ENCODE measurements around the gene ZNF576.
"Not testable (repeated sequence)": the region's sequence is repeated elsewhere in the genome, so short reads cannot be mapped to it uniquely, and the experiment has no call there.

The ZNF576 gene

GRCh38 chr19:43600326-43600725 is 3.9 kb downstream of the ZNF576 start:
- DNase-seq: not testable (repeated sequence)

GRCh38 chr19:43605875-43606568 is 9.6 kb downstream of the ZNF576 start:
- no peak for DNase-seq

- DNase-seq: no peak
Observed at GRCh38 chr19:43606569-43607229, 10.3 kb downstream of the ZNF576 start.

GRCh38 chr19:43607238-43608205 is 11.1 kb downstream of the ZNF576 start:
- DNase-seq: no peak

GRCh38 chr19:43609872-43610271 is 13.5 kb downstream of the ZNF576 start:
- DNase-seq: no peak

- DNase-seq: no peak
Observed at GRCh38 chr19:43610493-43610892, 14.1 kb downstream of the ZNF576 start.

- no peak for DNase-seq
Observed at GRCh38 chr19:43611788-43612187, 15.4 kb downstream of the ZNF576 start, which contains the start of gene SRRM5. Gene SRRM5, plus strand, starts transcription at chr19:43612088. Its CDS starts 34 bp downstream, at chr19:43612122.

GRCh38 chr19:43612374-43612773 is 16.0 kb downstream of the ZNF576 start:
- DNase-seq: no peak

- no peak for DNase-seq
Observed at GRCh38 chr19:43616306-43616705, 19.9 kb downstream of the ZNF576 start.

- no peak for DNase-seq
Observed at GRCh38 chr19:43616954-43617353, 20.6 kb downstream of the ZNF576 start.

- DNase-seq: peak; percentile 50
Observed at GRCh38 chr19:43618921-43619261, 22.5 kb downstream of the ZNF576 start.

- peak; percentile 76 for DNase-seq
Observed at GRCh38 chr19:43619262-43620060, 23.1 kb downstream of the ZNF576 start, which contains the start of gene ZNF428. Gene ZNF428, minus strand, starts transcription at chr19:43619629. Its CDS starts 5,325 bp downstream, at chr19:43614304.

- DNase-seq: no peak
Observed at GRCh38 chr19:43620061-43621001, 23.9 kb downstream of the ZNF576 start.

- no peak for DNase-seq
Observed at GRCh38 chr19:43622070-43622469, 25.7 kb downstream of the ZNF576 start.

GRCh38 chr19:43622956-43623355 is 26.6 kb downstream of the ZNF576 start:
- no peak for DNase-seq

- DNase-seq: no peak
Observed at GRCh38 chr19:43623889-43624670, 27.7 kb downstream of the ZNF576 start.

- no peak for DNase-seq
Observed at GRCh38 chr19:43624933-43625332, 28.5 kb downstream of the ZNF576 start.

GRCh38 chr19:43625918-43626579 is 29.7 kb downstream of the ZNF576 start:
- DNase-seq: no peak

- no peak for DNase-seq
Observed at GRCh38 chr19:43626838-43627237, 30.4 kb downstream of the ZNF576 start.
